ENCODE data around the gene PKM. TPM values are rescaled to one million over a fixed set of nuclear protein-coding genes. Genes with fewer than 3 reads are reported as not detected.

Gene PKM
- total RNA-seq, 1 experiment from 2014 or later: 1,026 TPM

DNA sequence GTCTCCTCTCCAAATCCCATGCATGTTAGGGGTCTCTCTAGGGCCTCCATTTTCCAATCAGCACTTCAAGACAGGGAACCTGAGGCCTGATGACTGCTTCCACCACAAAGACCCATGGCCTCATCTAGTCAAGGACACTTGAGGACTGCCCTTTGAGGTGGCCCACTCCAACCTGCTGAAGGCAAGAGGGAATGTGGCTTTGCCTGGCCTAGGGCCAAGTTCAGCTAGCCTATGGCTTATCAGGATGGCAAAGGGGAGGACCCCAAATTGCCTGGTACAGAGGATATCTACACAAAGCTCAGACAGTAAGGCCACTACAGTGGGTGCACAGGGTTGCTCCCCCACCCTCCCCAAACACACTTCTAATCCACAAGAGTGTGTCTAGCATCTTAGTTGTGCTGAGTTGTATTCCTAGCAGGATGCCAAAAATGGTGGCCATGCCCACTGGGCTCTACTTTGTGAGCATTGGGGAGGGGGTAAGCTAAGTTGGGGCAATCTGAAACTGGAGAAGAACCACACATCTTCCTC is 23.4 kb downstream of the PKM start:
- no peak overlapping the region for H4K91ac ChIP-seq (ENCODE audit: insufficient read length, low read depth, low read length)
- TF ChIP-seq, protein P1, sequence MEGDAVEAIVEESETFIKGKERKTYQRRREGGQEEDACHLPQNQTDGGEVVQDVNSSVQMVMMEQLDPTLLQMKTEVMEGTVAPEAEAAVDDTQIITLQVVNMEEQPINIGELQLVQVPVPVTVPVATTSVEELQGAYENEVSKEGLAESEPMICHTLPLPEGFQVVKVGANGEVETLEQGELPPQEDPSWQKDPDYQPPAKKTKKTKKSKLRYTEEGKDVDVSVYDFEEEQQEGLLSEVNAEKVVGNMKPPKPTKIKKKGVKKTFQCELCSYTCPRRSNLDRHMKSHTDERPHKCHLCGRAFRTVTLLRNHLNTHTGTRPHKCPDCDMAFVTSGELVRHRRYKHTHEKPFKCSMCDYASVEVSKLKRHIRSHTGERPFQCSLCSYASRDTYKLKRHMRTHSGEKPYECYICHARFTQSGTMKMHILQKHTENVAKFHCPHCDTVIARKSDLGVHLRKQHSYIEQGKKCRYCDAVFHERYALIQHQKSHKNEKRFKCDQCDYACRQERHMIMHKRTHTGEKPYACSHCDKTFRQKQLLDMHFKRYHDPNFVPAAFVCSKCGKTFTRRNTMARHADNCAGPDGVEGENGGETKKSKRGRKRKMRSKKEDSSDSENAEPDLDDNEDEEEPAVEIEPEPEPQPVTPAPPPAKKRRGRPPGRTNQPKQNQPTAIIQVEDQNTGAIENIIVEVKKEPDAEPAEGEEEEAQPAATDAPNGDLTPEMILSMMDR (conservative IDR thresholded peaks at IDR 0.05): no peak
- H3K4me2 ChIP-seq (ENCODE audit: insufficient read depth, insufficient read length, low read length): no peak overlapping the region
- no peak overlapping the region for H3T11ph ChIP-seq (ENCODE audit: low read length)
- H4K20me1 ChIP-seq (ENCODE audit: control insufficient read depth, insufficient read depth, insufficient read length): no peaks in the 10 kb centered on the region
- H3K4me3 Mint-ChIP-seq: no peak overlapping the region
- no peak overlapping the region for H4K5ac ChIP-seq (ENCODE audit: insufficient read length, low read depth, low read length)
- no peaks in the 10 kb centered on the region for H3K9me3 Mint-ChIP-seq
- H3K4me1 Mint-ChIP-seq: no peaks in the 10 kb centered on the region
- no peak overlapping the region for H2BK20ac ChIP-seq (ENCODE audit: low read depth, low read length, poor library complexity, severe bottlenecking)
- no peaks in the 10 kb centered on the region for H3K27me3 Mint-ChIP-seq (ENCODE audit: low read depth)
- H2BK15ac ChIP-seq (ENCODE audit: low read depth, low read length): no peak overlapping the region
- H3K23ac ChIP-seq (ENCODE audit: insufficient read length, low read depth, low read length): no peak overlapping the region
- H3K27ac ChIP-seq (ENCODE audit: insufficient read length, low read depth, low read length): no peak overlapping the region
- no peaks in the 10 kb centered on the region for H3K23me2 ChIP-seq (ENCODE audit: insufficient read length, low read depth, low read length, poor library complexity, severe bottlenecking)
- H3K14ac ChIP-seq (ENCODE audit: insufficient read depth, low read length): no peak overlapping the region
- H2AK5ac ChIP-seq (ENCODE audit: insufficient read length, low read length): no peak overlapping the region
- no peak for DNase-seq
- H3K56ac ChIP-seq (ENCODE audit: insufficient read length, low read depth, low read length): no peak overlapping the region
- H2BK120ac ChIP-seq (ENCODE audit: low read depth, low read length, poor library complexity, severe bottlenecking): no peak overlapping the region
- no peaks in the 10 kb centered on the region for H3K79me1 ChIP-seq (ENCODE audit: insufficient read depth, low read depth, low read length, poor library complexity, severe bottlenecking)
- no peak overlapping the region for H3K18ac ChIP-seq (ENCODE audit: insufficient read length, low read depth, low read length)
- no peaks in the 10 kb centered on the region for H3K9me3 ChIP-seq (ENCODE audit: control insufficient read depth, low read depth, low read length)
- H3K9ac ChIP-seq (ENCODE audit: extremely low read depth, insufficient read length, low read length): no peak overlapping the region
- H3K27ac Mint-ChIP-seq: no peak overlapping the region
- no peak overlapping the region for H3K4ac ChIP-seq (ENCODE audit: low read depth, low read length)
- peaks cover 73 to 99% (median 99%) of the 10 kb centered on the region in 3 experiments for H3K36me3 Mint-ChIP-seq (ENCODE audit: insufficient read depth in 1 of 3, low read depth in 3 of 3)
- no peaks in the 10 kb centered on the region for H3K79me2 ChIP-seq (ENCODE audit: insufficient read depth, low read length)
- no peak overlapping the region for H2AFZ ChIP-seq (ENCODE audit: low read length)
- no peaks in the 10 kb centered on the region for H3K27me3 ChIP-seq (ENCODE audit: insufficient read depth, low read length)
- no peak overlapping the region for H2BK5ac ChIP-seq (ENCODE audit: insufficient read length, low read length)
- no peak overlapping the region for H4K8ac ChIP-seq (replicated peaks; ENCODE audit: insufficient read length, low read depth, low read length)
- H3K4me1 ChIP-seq (ENCODE audit: insufficient read depth, low read length): no peaks in the 10 kb centered on the region
- H2BK12ac ChIP-seq (ENCODE audit: insufficient read length, low read depth, low read length): no peak overlapping the region
